MG63 (cell line): ENCODE measurements around the gene TMEM240. TPM values are rescaled to one million over a fixed set of nuclear protein-coding genes. Genes with fewer than 3 reads are reported as not detected.
"Not testable (repeated sequence)": the region's sequence is repeated elsewhere in the genome, so short reads cannot be mapped to it uniquely, and the experiment has no call there.

ENCODE experiments used
- DNase-seq: peaks from one replicate; pipeline ENCODE4 v3.0.0-alpha.2; 2020
- H3K27me3 ChIP-seq: fragments of 250-450 bp; sonication (Bioruptor Pico); 2 replicates; pipeline ENCODE4 v1.5.1; 2020; ENCODE audit warnings: mild to moderate bottlenecking, moderate library complexity
- H3K36me3 ChIP-seq: fragments of 250-450 bp; sonication (Bioruptor Pico); 2 replicates; pipeline ENCODE4 v1.5.1; 2020; ENCODE audit warnings: mild to moderate bottlenecking, moderate library complexity
- H3K4me3 ChIP-seq: fragments of 250-450 bp; sonication (Bioruptor Pico); 2 replicates; pipeline ENCODE4 v1.5.1; 2020; ENCODE audit warnings: mild to moderate bottlenecking, moderate library complexity
- H3K9me3 ChIP-seq: fragments of 250-450 bp; sonication (Bioruptor Pico); 2 replicates; pipeline ENCODE4 v1.5.1; 2020; ENCODE audit warnings: mild to moderate bottlenecking, moderate library complexity
- total RNA-seq: library from RNA; depleted of rRNA; stranded (reverse); fragments of >200 nt; shearing (Covaris generic); gene quantifications from 2 replicates; pipeline ENCODE4 v1.2.3, GENCODE V29; 2014; ENCODE audit warnings: low replicate concordance

TMEM240 gene
- total RNA-seq, 1 experiment from 2014 or later, result not detected

DNA sequence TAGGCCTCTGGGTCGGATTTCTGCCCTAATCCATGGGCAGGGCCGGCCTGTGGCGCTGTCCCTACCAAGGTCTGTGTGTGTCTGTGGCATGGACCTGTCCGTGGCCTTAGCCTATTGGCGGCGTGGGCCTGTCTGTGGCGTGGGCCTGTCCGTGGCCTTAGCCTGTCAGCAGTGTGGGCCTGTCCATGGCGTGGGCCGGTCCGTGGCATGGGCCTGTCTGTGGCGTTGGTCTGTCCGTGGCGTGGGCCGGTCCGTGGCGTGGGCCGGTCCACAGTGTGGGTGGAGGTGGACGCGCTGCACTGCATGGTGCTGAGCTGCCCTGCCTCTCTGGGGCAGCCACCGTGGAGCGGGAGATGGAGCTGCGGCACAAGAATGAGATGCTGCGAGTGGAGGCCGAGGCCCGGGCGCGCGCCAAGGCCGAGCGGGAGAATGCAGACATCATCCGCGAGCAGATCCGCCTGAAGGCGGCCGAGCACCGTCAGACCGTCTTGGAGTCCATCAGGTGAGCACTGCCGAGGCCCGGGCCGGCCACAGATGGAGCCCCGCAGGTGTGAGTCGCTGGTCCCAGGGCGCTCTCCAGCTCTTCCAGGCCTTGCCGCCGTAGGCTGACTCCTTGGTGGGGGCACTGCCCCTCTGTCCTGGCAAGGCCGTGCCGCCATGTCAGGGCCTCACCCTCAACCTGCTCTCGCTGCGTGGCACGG lies 20.5 kb downstream of the TMEM240 start:
- not testable (repeated sequence) for H3K4me3 ChIP-seq, H3K27me3 ChIP-seq, DNase-seq, H3K9me3 ChIP-seq
- H3K36me3 ChIP-seq, result peaks cover 39% of the 10 kb centered on the region

GRCh38 chr1:1518621-1519007 lies 21.8 kb downstream of the TMEM240 start:
- DNase-seq, H3K27me3 ChIP-seq, H3K9me3 ChIP-seq, H3K4me3 ChIP-seq: not testable (repeated sequence)
- H3K36me3 ChIP-seq, result peaks cover 41% of the 10 kb centered on the region

GRCh38 chr1:1517973-1518620 lies 22.3 kb downstream of the TMEM240 start:
- Histone ChIP-seq H3K36me3 (peaks cover 39% of the 10 kb centered on the region), H3K27me3 (no peaks in the 10 kb centered on the region), H3K4me3 (no peak overlapping the region), H3K9me3 (no peaks in the 10 kb centered on the region)
- no peak for DNase-seq

DNA sequence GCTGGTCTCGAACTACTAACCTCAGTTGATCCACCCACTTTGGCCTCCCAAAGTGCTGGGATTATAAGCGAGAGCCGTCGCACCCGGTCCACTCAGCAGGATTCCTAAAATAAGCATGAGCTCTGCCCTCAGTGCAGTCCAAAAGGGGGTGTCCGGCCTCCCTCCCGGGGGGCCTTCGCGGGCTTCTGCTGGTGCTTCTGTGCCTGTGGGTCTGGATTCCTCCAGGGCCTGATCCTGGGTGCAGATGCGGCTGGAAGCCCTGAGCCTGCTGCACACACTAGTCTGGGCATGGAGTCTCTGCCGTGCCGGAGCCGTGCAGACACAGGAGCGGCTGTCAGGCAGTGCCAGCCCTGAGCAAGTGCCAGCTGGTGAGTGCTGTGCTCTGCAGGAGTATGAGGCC lies 23.5 kb downstream of the TMEM240 start:
- H3K4me3 ChIP-seq, H3K27me3 ChIP-seq, DNase-seq, H3K9me3 ChIP-seq: not testable (repeated sequence)
- peaks cover 37% of the 10 kb centered on the region for H3K36me3 ChIP-seq

- H3K9me3 ChIP-seq, DNase-seq, H3K27me3 ChIP-seq, H3K4me3 ChIP-seq: not testable (repeated sequence)
- peaks cover 26% of the 10 kb centered on the region for H3K36me3 ChIP-seq
Observed at GRCh38 chr1:1514376-1514775, 26.0 kb downstream of the TMEM240 start.

DNA sequence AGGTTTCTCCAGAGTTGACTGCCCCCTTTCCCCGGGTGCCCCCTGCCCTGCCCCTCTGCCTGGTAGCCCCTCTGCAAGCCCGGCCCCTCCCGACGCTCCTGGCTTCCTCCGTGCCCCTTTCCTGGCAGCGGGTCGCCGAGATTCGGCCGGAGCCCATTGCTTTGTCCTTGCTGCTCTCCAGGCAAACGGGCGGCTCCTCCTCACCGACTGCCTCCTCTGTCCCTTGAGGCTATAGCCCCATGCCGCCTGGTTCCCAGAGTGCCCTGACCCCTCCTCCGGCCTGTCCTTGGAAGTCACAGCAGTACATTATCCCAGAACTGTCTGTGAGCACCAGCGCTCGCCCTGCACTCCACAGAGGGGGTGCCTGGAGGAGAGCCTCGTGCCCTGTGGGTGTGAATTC lies 26.7 kb downstream of the TMEM240 start:
- not testable (repeated sequence) for H3K27me3 ChIP-seq, H3K9me3 ChIP-seq, DNase-seq
- H3K36me3 ChIP-seq, result peaks cover 26% of the 10 kb centered on the region
- peak overlapping the region; percentile 34 for H3K4me3 ChIP-seq

DNA sequence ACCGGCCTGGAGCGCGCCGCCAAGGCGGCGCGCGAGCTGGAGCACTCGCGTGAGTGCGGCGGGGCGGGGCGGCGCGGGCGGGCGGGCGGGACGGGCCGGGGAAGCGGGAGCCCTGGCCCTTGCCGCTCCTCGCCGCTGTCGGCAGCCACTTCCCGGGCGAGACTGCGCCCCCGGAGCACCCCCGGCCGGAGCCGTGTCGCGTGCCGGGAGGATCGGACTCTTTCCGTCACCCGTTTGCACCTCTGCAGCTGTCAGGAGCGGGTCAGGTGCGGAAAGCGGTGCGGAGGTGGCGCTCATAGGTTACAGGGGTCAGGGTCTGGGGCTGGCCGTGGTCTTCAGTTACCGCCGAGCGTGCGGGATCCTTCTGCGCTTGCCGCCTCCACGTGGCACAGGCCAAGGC lies 28.0 kb downstream of the TMEM240 start:
- DNase-seq, H3K9me3 ChIP-seq, H3K27me3 ChIP-seq: not testable (repeated sequence)
- Histone ChIP-seq H3K4me3 (peak overlapping the region; percentile 74), H3K36me3 (peaks cover 21% of the 10 kb centered on the region)

DNA sequence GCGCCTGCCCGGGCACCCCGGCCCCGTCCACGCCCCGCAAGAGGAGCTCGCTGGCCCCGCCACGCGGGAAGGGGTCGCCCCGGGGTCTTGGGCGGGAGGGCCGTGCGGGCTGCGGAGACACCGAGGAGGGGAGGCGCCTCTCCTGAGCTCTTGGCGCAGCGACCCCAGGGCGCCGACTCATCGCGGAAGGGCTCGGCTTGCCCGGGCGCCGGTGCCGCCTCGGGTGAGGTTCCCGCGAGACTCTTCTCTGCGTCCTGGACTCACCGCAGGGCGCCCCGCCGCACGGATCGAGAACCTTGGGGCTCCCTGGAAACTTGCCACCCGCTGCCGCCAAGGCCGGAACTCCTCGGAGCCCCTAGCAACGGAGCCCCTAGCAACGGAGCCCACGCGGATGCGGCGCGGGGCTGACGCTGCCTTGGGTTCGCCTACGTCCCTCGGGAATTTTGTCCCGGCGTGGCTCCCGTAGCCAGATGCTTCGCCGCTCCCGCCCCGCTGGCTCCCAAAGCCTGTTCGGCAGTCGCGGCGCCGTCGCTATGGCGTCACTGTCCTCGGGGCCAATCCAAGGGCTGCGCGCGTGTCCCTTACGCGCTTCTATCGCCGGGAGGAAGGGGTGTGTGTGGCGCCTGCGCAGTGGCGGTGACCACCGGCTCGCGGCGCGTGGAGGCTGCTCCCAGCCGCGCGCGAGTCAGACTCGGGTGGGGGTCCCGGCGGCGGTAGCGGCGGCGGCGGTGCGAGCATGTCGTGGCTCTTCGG lies 28.7 kb downstream of the TMEM240 start, which contains the start of gene ATAD3A:
Gene ATAD3A, plus strand, starts transcription at position 630 of the 753 bp plus-strand sequence. Its CDS starts 107 bp downstream, at position 737.
- DNase-seq, result peak; percentile 98
- Histone ChIP-seq H3K27me3 (no peaks in the 10 kb centered on the region), H3K36me3 (peaks cover 19% of the 10 kb centered on the region), H3K9me3 (no peaks in the 10 kb centered on the region), H3K4me3 (peak within 1 kb of the TSS; percentile 92)

- H3K4me3 ChIP-seq, result peak overlapping the region; percentile 92
- no peaks in the 10 kb centered on the region for H3K27me3 ChIP-seq
- H3K9me3 ChIP-seq, result no peaks in the 10 kb centered on the region
- no peak for DNase-seq
- H3K36me3 ChIP-seq, result peaks cover 13% of the 10 kb centered on the region
Observed at GRCh38 chr1:1510912-1511532, 29.4 kb downstream of the TMEM240 start.

GRCh38 chr1:1509465-1509850 lies 31.0 kb downstream of the TMEM240 start:
- H3K4me3 ChIP-seq, H3K27me3 ChIP-seq, H3K36me3 ChIP-seq, H3K9me3 ChIP-seq, DNase-seq: not testable (repeated sequence)

GRCh38 chr1:1508775-1509464 lies 31.5 kb downstream of the TMEM240 start:
- H3K9me3 ChIP-seq, H3K36me3 ChIP-seq, H3K4me3 ChIP-seq, DNase-seq, H3K27me3 ChIP-seq: not testable (repeated sequence)

DNA sequence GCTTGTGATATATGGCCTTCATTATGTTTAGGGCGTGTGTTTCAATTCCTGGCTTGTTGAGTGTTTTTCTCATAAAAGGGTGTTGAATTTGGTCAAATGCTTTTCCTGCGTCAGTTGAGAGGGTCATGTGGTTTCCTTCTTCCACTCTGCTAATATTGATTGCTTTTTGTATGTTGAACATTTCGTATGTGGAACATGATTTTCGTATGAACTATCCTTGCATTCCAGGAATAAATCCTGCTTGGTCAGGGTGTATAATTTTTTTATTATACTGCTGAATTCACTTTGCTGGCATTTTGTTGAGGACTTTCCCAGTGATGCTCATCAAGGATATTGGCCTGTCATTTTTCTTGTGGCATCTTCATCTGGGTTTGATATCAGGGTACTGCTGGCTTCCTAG lies 33.1 kb downstream of the TMEM240 start:
- Histone ChIP-seq H3K4me3 (no peak overlapping the region), H3K36me3 (no peaks in the 10 kb centered on the region), H3K27me3 (no peaks in the 10 kb centered on the region), H3K9me3 (no peaks in the 10 kb centered on the region)
- DNase-seq, result no peak

- not testable (repeated sequence) for H3K36me3 ChIP-seq, H3K27me3 ChIP-seq, H3K9me3 ChIP-seq, H3K4me3 ChIP-seq, DNase-seq
Observed at GRCh38 chr1:1505801-1506200, 34.6 kb downstream of the TMEM240 start.

GRCh38 chr1:1505366-1505798 lies 35.0 kb downstream of the TMEM240 start:
- H3K9me3 ChIP-seq, H3K36me3 ChIP-seq, H3K27me3 ChIP-seq, DNase-seq, H3K4me3 ChIP-seq: not testable (repeated sequence)

DNA sequence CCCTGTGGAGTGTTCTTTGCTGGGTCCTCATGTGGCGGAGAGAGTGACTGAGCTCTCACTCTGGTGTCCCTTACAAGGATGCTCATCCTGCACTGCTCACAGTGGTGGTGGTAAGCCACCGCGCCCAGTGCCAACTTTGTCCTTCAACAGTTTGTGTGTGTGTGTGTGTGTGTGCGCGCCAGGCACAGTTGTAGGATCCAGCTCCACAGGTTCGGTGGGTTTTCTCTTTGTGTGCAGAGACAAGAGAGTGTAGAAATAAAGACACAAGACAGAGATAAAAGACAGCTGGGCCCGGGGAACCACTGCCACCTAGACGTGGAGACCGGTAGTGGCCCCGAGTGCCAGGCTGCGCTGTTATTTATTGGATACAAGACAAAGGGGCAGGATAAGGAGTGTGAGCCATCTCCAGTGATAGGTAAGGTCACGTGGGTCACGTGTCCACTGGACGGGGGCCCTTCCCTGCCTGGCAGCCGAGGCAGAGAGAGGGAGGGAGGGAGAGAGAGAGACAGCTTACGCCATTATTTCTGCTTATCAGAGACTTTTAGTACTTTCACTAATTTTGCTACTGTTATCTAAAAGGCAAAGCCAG lies 35.6 kb downstream of the TMEM240 start:
- H3K27me3 ChIP-seq, H3K9me3 ChIP-seq, H3K4me3 ChIP-seq, H3K36me3 ChIP-seq: not testable (repeated sequence)
- DNase-seq, result peak; percentile 59

GRCh38 chr1:1495461-1495975 lies 44.9 kb downstream of the TMEM240 start:
- not testable (repeated sequence) for DNase-seq, H3K4me3 ChIP-seq, H3K27me3 ChIP-seq, H3K9me3 ChIP-seq
- H3K36me3 ChIP-seq, result peaks cover 43% of the 10 kb centered on the region
